Measurements from ENCODE around the gene OR2J2.
"Not testable (repeated sequence)": the region's sequence is repeated elsewhere in the genome, so short reads cannot be mapped to it uniquely, and the experiment has no call there.

Gene OR2J2

GRCh38 chr6:29170607-29171006 is at the start of gene OR2J2:
TSS of gene OR2J2 (plus strand) at chr6:29170907. CDS start at chr6:29173636, 2,729 bp downstream.
- not testable (repeated sequence) for DNase-seq

GRCh38 chr6:29129326-29130012 is 41.2 kb upstream of the OR2J2 start:
- no peak for DNase-seq

- no peak for DNase-seq
These were observed 40.1 kb upstream of the OR2J2 start for GRCh38 chr6:29130644-29131043.

GRCh38 chr6:29131691-29132090 is 39.0 kb upstream of the OR2J2 start:
- no peak for DNase-seq

- no peak for DNase-seq
These were observed 33.0 kb upstream of the OR2J2 start for GRCh38 chr6:29137724-29138123.

- DNase-seq, result no peak
These were observed 29.1 kb upstream of the OR2J2 start for GRCh38 chr6:29141606-29142005.

GRCh38 chr6:29142309-29142708 is 28.4 kb upstream of the OR2J2 start:
- DNase-seq, result no peak

GRCh38 chr6:29146179-29146578 is 24.5 kb upstream of the OR2J2 start:
- DNase-seq, result no peak

- no peak for DNase-seq
These were observed 23.6 kb upstream of the OR2J2 start for GRCh38 chr6:29147074-29147473.

- not testable (repeated sequence) for DNase-seq
These were observed 21.3 kb upstream of the OR2J2 start for GRCh38 chr6:29149444-29149843.

GRCh38 chr6:29153083-29153482 is 17.6 kb upstream of the OR2J2 start:
- no peak for DNase-seq

- DNase-seq, result not testable (repeated sequence)
These were observed 15.5 kb upstream of the OR2J2 start for GRCh38 chr6:29155182-29155581.

GRCh38 chr6:29159922-29160321 is 10.8 kb upstream of the OR2J2 start:
- not testable (repeated sequence) for DNase-seq

- not testable (repeated sequence) for DNase-seq
These were observed 5.1 kb upstream of the OR2J2 start for GRCh38 chr6:29165571-29165970.

- DNase-seq, result no peak
These were observed 1.0 kb downstream of the OR2J2 start for GRCh38 chr6:29171736-29172135.

- no peak for DNase-seq
These were observed 12.9 kb downstream of the OR2J2 start for GRCh38 chr6:29183594-29183993.

- DNase-seq, result not testable (repeated sequence)
These were observed 18.0 kb downstream of the OR2J2 start for GRCh38 chr6:29188659-29189058.

GRCh38 chr6:29200767-29201662 is 30.3 kb downstream of the OR2J2 start:
- no peak for DNase-seq

- DNase-seq, result no peak
These were observed 31.3 kb downstream of the OR2J2 start for GRCh38 chr6:29201966-29202365.

GRCh38 chr6:29211488-29211887 is 40.8 kb downstream of the OR2J2 start:
- DNase-seq, result no peak

GRCh38 chr6:29216528-29216927 is 45.8 kb downstream of the OR2J2 start:
- DNase-seq, result no peak

GRCh38 chr6:29217242-29217641 is 46.5 kb downstream of the OR2J2 start:
- DNase-seq, result not testable (repeated sequence)

- DNase-seq, result not testable (repeated sequence)
These were observed 47.3 kb downstream of the OR2J2 start for GRCh38 chr6:29218056-29218455.

All from T1000 (cell line).